GM12874 (cell line): ENCODE data around the gene BACE1.

Source experiments
- CTCF ChIP-seq: IDR thresholded peaks from 2 replicates; pipeline ENCODE4 v1.5.1; 2011; ENCODE audit warnings: low read depth, mild to moderate bottlenecking, control low read depth, low read length, moderate library complexity; ENCODE audit not compliant: insufficient read depth

Gene BACE1

GRCh38 chr11:117316197-117316961, at the start of gene BACE1:
BACE1 (minus strand) TSS chr11:117316256; CDS start chr11:117315795, 461 bp downstream.
- TF ChIP-seq CTCF: no peak

GRCh38 chr11:117361432-117361831, 45.4 kb upstream of the BACE1 start:
- no peak for TF ChIP-seq CTCF

- no peak for TF ChIP-seq CTCF
Measured at GRCh38 chr11:117356126-117356890, 40.3 kb upstream of the BACE1 start.

DNA sequence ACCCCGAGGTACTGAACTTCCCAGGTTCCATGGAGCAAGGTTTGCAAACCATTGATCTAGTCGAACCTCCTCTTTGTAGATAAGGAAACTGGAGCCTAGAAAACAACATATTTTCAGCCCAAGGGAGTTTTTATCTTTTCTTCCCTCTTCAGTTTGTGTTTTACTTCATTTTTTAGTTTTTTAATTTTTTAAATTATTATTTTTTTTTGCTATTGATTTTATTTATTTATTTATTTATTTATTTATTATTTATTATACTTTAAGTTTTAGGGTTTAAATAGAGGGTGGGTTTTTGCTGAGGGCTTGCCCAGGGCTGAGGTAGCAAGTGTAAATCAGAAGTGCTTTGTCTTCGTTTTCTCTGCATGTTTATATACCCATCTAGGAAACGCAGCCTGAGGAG, 38.5 kb upstream of the BACE1 start:
- TF ChIP-seq CTCF: no peak

- TF ChIP-seq CTCF: no peak
Measured at GRCh38 chr11:117345039-117345438, 29.0 kb upstream of the BACE1 start.

DNA sequence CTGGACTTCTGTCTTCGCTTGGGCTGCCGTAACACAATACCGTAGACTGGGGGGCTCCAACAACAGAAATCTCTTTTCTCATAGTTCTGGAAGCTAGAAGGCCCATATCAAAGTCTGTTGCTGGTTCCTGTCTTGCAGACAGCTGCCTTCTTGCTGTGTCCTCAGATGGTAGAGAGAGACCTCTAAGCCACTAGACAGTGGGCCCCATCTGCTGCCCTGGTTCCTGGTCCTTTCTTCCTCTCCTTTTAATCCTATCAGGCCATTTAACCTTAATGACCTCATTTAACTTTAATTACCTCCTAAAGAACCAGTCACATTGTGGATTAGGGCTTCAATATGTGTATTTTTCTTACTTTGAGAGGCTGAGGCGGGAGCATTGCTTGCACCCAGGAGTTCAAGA, 21.0 kb upstream of the BACE1 start:
- no peak for TF ChIP-seq CTCF

GRCh38 chr11:117335399-117335798, 19.3 kb upstream of the BACE1 start:
- TF ChIP-seq CTCF: no peak
